CD1c-positive myeloid dendritic cell (primary cell): ENCODE data around the gene PLEKHA5.
"Not testable (repeated sequence)": the region's sequence is repeated elsewhere in the genome, so short reads cannot be mapped to it uniquely, and the experiment has no call there.

ENCODE experiments used
- DNase-seq: peaks from one replicate; pipeline ENCODE4 v3.0.0-alpha.2; 2016; ENCODE audit errors: extremely low spot score

The PLEKHA5 gene

GRCh38 chr12:19276767-19277166, 147.2 kb downstream of the PLEKHA5 start:
- DNase-seq, result no peak

- no peak for DNase-seq
Measured at GRCh38 chr12:19277711-19278110, 148.2 kb downstream of the PLEKHA5 start.

GRCh38 chr12:19278407-19278806, 148.9 kb downstream of the PLEKHA5 start:
- DNase-seq, result no peak

- DNase-seq, result no peak
Measured at GRCh38 chr12:19282133-19282699, 152.7 kb downstream of the PLEKHA5 start.

- DNase-seq, result no peak
Measured at GRCh38 chr12:19284658-19285057, 155.1 kb downstream of the PLEKHA5 start.

- no peak for DNase-seq
Measured at GRCh38 chr12:19285793-19286448, 156.4 kb downstream of the PLEKHA5 start.

- DNase-seq, result no peak
Measured at GRCh38 chr12:19287302-19287701, 157.8 kb downstream of the PLEKHA5 start.

- no peak for DNase-seq
Measured at GRCh38 chr12:19288161-19288560, 158.6 kb downstream of the PLEKHA5 start.

GRCh38 chr12:19288603-19289244, 159.2 kb downstream of the PLEKHA5 start:
- DNase-seq, result peak; percentile 53

- no peak for DNase-seq
Measured at GRCh38 chr12:19298836-19299605, 169.5 kb downstream of the PLEKHA5 start.

- no peak for DNase-seq
Measured at GRCh38 chr12:19299765-19300164, 170.2 kb downstream of the PLEKHA5 start.

GRCh38 chr12:19301223-19301622, 171.7 kb downstream of the PLEKHA5 start:
- no peak for DNase-seq

GRCh38 chr12:19301688-19302087, 172.2 kb downstream of the PLEKHA5 start:
- DNase-seq, result no peak

- DNase-seq, result peak; percentile 33
Measured at GRCh38 chr12:19302100-19302640, 172.6 kb downstream of the PLEKHA5 start.

- no peak for DNase-seq
Measured at GRCh38 chr12:19303496-19303895, 174.0 kb downstream of the PLEKHA5 start.

- no peak for DNase-seq
Measured at GRCh38 chr12:19304149-19304750, 174.7 kb downstream of the PLEKHA5 start.

GRCh38 chr12:19305621-19306020, 176.1 kb downstream of the PLEKHA5 start:
- DNase-seq, result not testable (repeated sequence)

GRCh38 chr12:19306366-19306765, 176.8 kb downstream of the PLEKHA5 start:
- no peak for DNase-seq

- no peak for DNase-seq
Measured at GRCh38 chr12:19307451-19307850, 177.9 kb downstream of the PLEKHA5 start.

GRCh38 chr12:19311165-19311564, 181.6 kb downstream of the PLEKHA5 start:
- DNase-seq, result no peak

- no peak for DNase-seq
Measured at GRCh38 chr12:19312637-19313036, 183.1 kb downstream of the PLEKHA5 start.

GRCh38 chr12:19316425-19316824, 186.9 kb downstream of the PLEKHA5 start:
- DNase-seq, result no peak
